Measurements from ENCODE around the gene ACOXL.

DNA sequence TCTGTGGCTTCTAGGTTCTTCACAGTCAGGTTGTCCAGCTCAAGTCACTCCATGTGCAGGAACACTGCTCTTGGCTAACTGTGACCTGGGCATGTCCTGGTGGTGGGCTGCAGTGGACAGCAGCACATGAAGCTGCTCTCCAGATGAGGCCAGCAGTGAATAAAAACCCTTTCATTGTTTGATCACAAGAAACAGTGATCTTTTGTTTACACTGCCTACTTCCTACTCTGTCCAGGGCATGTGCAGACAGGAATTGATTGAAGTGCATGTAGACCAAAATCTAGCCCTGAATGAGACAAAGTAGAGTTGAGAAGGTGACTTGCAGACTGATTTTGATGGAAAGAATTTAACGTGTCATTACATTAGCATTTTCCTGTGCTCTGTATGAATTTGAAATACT is 423.2 kb downstream of the ACOXL start:
- TF ChIP-seq, protein P1, sequence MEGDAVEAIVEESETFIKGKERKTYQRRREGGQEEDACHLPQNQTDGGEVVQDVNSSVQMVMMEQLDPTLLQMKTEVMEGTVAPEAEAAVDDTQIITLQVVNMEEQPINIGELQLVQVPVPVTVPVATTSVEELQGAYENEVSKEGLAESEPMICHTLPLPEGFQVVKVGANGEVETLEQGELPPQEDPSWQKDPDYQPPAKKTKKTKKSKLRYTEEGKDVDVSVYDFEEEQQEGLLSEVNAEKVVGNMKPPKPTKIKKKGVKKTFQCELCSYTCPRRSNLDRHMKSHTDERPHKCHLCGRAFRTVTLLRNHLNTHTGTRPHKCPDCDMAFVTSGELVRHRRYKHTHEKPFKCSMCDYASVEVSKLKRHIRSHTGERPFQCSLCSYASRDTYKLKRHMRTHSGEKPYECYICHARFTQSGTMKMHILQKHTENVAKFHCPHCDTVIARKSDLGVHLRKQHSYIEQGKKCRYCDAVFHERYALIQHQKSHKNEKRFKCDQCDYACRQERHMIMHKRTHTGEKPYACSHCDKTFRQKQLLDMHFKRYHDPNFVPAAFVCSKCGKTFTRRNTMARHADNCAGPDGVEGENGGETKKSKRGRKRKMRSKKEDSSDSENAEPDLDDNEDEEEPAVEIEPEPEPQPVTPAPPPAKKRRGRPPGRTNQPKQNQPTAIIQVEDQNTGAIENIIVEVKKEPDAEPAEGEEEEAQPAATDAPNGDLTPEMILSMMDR (IDR thresholded peaks at IDR 0.05): no peak
- TF ChIP-seq POLR2A (IDR thresholded peaks at IDR 0.05): no peak

Measured in ovary (tissue), 3 donors.